NOMO-1 (cell line): ENCODE measurements around the gene STYXL1.

Experiments
- DNase-seq, 2 experiments: peaks; one replicate each; lab custom pipeline; 2025; ENCODE audit not compliant: unreplicated experiment in 2 of 2; lab: John Stamatoyannopoulos, UW

Gene STYXL1

DNA sequence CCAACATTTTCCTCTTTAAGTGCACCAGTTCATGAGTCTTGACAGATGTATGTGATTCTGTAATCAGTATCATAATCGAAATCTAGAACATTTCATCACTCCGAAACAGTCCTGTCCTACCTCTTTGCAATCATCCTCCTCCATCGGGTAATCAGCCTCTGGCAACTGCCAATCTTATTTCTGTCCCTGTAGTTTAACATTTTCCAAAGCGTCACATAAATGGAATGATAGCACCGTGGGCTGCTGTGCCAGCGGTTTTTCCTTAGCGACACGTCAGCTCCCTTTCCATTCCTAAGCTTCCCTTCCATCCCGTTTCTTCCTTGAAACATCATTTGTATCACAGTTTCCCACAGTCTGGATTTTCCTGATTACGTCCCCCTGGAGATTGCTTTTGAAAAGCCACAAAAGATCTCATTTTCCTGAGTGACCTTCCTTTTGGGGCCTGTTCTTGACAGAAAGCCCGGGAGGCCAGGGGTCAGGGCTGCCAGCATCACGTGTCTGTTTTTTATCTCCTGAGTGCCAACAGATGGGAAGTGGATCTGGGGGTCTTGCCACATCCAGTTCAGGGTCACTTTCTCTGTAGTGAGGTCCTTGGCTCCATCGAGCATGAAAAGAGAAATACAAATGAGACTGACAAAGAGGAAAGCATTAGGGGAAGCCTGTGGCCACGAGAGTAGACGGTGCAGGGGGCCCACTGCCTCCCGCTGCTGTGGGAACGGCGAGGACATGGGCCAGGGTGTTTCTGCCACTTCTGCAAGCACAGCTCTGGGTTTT is 85.0 kb downstream of the STYXL1 start:
- no peak for DNase-seq

DNA sequence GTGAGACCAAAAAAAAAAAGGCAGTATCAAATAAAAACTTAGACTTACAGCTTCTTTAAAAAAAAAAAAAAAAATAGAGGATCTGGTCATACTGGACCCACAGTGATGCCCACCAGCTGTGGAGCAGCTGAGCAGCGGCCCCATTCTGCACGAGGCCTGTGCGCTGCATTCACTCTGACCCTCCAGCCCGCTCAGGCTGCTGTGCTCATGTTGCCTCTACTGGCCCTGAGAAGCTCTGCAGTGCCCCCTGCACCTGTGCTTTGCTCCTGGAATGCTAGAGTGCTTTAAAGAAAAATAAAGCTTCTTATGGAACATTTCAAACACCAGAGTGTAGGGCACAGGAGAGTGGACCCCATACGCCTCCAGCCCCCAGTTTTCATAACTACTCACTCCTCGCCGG is 86.6 kb downstream of the STYXL1 start:
- DNase-seq, result no peak

DNA sequence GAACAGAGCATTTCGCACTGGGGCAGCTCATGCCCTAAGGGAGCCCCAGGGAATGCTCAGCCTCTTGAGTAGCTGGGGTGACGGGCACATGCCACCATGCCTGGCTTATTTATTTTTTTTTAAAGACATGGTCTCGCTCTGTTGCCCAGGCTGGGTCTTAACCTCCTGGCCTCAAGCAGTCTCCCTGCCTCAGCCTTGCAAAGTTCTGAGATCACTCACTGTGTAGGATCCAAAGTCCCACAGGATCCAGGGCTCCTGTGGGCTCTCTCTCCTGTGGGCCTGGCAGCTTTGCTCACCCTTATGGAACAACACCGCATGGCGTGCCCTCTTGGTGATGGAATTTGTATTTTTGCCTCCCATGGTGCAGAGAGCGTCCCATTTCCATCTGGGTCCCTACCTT is 87.4 kb downstream of the STYXL1 start:
- DNase-seq, result no peak

DNA sequence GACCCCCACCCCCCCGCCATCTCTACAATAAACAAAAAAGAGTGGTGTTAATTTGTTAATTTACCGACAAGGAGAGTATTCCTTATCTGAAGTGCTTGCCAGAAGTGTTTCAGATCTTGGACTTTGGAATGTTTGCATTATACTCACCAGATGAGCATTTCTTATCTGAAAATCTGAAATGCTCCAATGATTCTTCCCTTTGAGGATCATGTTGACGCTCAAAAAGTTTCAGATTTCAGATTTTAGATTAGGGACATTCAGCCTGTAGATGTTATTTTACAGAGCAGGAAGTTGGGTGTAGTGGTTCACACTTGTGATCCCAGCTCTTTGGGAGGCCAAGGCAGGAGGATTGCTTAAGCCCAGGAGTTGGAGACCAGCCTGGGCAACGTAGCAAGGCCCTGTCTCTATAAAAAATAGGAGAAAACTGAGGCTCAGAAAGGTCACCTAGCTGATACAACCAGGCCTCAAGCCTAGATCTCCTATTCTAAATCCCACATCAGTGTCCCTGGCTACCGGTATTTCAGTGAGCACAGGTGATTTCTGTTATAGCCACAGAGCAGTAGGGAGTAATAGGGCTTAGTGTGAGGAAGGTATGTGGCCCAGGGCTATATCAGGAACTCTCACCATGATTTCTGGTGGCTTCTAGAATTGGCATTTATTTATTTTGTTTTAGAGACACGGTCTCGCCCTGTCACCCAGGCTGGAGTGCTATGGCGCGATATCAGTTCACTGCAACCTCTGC is 88.8 kb downstream of the STYXL1 start:
- DNase-seq, result no peak

DNA sequence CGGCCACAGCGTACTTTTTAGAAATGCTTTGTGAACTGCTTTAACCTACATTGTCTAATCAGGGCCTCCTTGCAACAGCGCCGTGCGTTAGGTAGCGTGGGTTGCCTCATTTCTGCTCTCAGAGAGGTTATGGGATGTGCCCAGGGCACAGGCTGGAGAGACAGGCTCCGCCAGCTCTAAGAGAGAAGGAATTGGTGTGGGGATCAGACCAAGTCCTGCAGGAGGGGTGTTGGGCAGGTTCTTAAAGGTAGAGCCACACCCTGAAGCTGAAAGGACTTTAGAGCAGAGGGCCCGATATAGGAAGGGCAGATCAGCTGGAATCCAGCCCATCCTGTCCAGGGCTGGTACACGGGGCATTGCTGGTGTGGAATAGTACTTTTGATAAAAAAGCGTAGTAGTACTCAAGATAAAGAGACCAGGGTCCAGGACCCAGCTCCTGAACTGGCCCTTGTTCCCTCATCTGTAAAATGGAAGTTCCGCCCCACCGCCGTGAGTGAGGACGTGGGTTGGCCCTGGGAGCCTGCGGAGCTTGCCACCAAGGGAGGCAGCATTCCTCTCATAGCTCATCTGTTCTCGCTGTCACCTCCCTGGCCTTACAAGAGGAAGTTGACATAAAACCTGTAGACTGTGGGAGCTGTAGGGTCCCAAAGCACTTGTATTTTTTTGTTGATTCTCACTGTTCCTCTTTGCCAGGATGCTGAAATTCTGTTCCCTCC is 90.6 kb downstream of the STYXL1 start:
- DNase-seq, result no peak

DNA sequence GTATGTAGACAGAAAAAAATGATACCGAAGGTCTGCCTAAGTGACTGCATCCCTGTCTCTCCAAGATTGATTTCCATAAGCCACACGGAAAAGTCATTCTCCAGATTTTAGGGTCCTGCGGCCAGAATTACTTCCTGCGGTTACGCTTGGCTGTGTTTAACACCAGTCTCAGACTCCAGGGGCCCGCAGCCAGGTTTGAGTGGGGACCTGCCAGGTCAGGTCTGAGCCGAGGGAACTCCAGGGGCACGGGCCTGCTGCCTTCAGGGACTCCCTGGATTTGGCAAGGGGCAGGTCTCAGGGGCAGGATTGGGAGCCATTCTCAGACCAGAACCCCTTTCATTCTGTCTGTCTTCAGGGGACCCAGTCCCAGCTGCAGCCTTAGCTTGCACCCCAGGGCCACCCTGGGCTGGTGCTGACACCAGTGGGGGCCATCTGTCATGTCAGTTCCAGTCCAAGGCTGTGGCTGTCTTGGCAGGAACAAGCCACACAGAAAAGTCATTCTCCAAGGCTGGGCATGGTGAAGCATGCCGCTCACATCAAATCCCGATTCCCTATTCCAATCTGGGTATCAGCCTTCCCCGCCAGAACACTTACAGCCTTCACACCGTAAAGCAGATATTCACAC is 92.4 kb downstream of the STYXL1 start:
- DNase-seq, result no peak

DNA sequence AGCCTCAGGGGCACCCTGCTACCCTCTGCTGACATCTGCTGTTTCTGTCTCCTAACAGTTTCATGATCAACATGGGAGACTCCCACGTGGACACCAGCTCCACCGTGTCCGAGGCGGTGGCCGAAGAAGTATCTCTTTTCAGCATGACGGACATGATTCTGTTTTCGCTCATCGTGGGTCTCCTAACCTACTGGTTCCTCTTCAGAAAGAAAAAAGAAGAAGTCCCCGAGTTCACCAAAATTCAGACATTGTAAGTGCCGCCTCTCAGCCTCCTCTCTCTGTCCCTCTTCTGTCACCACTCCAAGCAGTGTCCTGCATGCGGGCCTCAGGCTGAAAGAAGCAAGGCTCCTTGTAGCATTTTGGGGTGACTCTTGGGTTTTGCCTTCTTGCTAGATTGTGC is 93.9 kb downstream of the STYXL1 start:
- peak; percentile 71 to 96 for DNase-seq

DNA sequence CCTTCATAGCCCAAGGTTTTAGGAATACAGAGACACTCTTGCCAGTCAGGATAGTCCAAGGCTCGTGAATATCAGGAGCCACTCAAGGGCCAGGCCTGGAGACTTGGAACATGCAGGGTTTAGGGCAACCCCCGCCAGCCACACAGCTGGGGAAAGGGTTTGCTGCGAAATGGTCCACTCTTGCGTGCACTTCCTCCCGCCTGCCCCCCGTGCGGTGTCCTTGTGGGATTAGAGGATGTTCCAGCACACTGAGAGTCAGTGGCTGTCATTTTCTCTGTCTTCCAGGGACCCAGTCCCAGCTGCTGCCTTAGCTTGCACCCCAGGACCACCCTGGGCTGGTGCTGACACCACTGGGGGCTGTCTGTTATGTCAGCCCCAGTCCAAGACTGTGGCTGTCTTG is 94.4 kb downstream of the STYXL1 start:
- DNase-seq, result peak in 1 of 2 experiments; percentile 27

DNA sequence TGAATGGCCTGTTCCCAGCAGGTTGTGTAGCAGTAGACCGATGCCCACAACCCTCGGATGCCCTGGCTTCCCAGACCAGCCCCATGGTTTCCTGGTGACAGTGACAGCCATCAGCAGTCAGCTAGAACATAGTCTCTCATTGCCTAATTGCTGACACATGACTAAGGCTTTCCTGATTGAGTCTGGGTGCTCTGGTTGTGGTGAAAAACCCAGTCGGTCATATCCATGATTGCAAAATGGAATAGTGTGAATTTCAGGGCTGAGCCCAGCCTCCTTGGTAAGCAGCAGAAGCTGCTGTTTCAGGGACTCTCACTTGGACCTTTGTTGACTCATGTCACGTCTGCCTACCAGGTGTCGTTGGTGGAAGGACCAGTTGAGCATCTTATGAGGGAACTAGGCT is 96.3 kb downstream of the STYXL1 start:
- DNase-seq, result peak; percentile 94 to 100

DNA sequence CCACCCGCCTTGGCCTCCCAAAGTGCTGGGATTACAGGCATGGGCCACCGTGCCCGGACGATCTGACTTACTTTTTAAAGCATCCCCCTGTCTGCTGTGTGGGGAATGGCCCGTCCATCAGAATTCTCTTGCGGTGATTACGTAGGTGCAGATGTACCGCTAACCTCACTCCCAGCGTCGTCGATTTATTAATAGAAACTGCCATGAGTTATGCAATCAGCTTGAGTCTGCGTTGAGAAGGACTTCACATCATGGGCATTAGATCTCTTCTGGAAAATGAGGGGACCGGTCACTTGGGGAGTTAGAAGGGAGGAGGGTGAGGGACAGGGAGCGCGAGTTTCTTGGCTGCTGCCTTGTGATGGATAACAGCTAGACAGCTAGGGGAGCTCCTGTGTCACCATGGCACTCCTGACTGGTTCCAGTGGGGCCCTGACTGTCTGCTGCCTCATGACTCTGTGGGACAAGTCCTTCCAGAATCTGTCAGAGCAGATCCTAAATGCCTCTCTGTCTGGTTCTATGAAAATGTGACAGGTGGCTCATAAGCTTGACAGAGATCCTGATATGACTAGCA is 97.6 kb downstream of the STYXL1 start:
- DNase-seq, result peak; percentile 46 to 84

DNA sequence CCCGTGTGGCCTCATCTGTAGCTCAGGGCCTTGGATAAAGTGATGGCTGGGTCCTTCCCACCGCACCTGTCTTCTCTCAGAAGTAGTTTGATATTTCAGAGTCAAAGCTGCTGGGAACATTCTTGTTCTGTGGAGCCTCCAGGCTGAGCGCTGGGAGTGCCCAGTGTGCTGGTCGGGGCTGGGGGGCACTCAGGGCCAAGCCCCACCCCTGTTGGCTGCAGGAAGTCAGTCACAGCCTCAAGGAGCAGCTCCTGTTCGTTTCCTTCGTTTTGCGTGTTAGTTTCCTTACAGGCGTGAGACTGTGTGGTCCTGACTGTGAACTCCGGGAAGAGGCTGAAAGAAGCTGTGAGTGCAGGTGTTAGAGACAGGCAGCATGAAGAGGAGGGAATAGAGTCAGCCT is 99.6 kb downstream of the STYXL1 start:
- no peak for DNase-seq
